ENCODE measurements around the gene SYNJ2.

DNA sequence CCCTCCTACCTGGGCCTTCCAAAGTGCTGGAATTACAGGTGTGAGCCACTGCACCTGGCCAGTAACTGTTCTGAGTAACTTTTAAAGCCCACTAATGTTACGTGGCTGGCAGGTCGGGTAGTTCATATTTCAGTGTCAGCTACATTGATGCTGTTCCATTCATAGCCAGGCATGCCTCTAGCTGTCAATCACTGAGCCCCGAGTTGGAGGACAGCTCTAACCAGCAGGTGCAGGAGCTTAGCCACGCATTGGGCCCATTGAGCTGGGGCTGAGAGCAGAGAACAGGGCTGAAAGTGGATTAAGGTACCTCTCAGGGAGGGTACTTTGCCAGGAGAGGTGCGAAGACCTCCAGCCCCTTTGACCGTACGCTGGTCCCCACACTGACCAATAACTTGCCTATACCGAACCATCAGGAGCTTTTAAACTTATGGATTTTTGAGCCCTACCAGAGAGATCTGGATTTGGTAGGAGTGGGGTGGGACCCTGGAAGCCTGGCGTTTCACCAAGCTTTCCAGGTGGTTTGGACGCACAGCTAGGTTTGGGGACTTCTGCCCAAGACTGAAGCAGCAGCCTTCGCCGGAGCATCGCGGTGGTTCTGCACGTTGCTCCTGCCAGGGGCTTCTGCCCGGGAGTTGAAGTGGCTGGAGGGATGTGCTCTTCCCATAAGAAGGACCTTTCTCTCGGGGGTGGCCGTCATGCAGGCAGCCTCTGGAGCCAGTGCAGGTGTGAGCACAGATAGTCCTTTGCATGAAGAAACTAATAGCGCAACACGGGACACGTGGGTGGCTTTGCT lies 103.8 kb downstream of the SYNJ2 start:
- TF ChIP-seq, protein P1, sequence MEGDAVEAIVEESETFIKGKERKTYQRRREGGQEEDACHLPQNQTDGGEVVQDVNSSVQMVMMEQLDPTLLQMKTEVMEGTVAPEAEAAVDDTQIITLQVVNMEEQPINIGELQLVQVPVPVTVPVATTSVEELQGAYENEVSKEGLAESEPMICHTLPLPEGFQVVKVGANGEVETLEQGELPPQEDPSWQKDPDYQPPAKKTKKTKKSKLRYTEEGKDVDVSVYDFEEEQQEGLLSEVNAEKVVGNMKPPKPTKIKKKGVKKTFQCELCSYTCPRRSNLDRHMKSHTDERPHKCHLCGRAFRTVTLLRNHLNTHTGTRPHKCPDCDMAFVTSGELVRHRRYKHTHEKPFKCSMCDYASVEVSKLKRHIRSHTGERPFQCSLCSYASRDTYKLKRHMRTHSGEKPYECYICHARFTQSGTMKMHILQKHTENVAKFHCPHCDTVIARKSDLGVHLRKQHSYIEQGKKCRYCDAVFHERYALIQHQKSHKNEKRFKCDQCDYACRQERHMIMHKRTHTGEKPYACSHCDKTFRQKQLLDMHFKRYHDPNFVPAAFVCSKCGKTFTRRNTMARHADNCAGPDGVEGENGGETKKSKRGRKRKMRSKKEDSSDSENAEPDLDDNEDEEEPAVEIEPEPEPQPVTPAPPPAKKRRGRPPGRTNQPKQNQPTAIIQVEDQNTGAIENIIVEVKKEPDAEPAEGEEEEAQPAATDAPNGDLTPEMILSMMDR (IDR thresholded peaks at IDR 0.05) = no peak
- TF ChIP-seq POLR2A (IDR thresholded peaks at IDR 0.05) = no peak
